NCI-H460 (cell line): ENCODE results near the gene PTPN3. TPM values are rescaled to one million over a fixed set of nuclear protein-coding genes. Genes with fewer than 3 reads are reported as not detected.

Experiments used
- DNase-seq: peaks from one replicate; pipeline ENCODE4 v3.0.0-alpha.2; 2016; ENCODE audit warnings: low read depth; ENCODE audit errors: extremely low read depth
- total RNA-seq: library from RNA; depleted of rRNA; stranded (reverse); fragments of >200 nt; shearing (Covaris generic); gene quantifications from 2 replicates; pipeline ENCODE4 v1.2.3, GENCODE V29; 2014

The PTPN3 gene
- total RNA-seq, 1 experiment from 2014 or later: 6.9 TPM

GRCh38 chr9:109454601-109455155 is 43.4 kb downstream of the PTPN3 start:
- no peak for DNase-seq

- no peak for DNase-seq
Measured at GRCh38 chr9:109454041-109454440, 44.1 kb downstream of the PTPN3 start.

- peak; percentile 17 for DNase-seq
Measured at GRCh38 chr9:109453210-109453842, 44.8 kb downstream of the PTPN3 start.

GRCh38 chr9:109452761-109453160 is 45.3 kb downstream of the PTPN3 start:
- peak; percentile 22 for DNase-seq

GRCh38 chr9:109451311-109452025 is 46.6 kb downstream of the PTPN3 start:
- DNase-seq: no peak

GRCh38 chr9:109450346-109450745 is 47.8 kb downstream of the PTPN3 start:
- DNase-seq: no peak

- no peak for DNase-seq
Measured at GRCh38 chr9:109449036-109449798, 48.9 kb downstream of the PTPN3 start.

GRCh38 chr9:109448223-109448622 is 49.9 kb downstream of the PTPN3 start:
- DNase-seq: no peak

GRCh38 chr9:109447329-109448076 is 50.6 kb downstream of the PTPN3 start:
- DNase-seq: no peak

GRCh38 chr9:109444771-109445320 is 53.3 kb downstream of the PTPN3 start:
- DNase-seq: no peak

GRCh38 chr9:109442716-109443115 is 55.4 kb downstream of the PTPN3 start:
- DNase-seq: no peak

GRCh38 chr9:109441296-109441695 is 56.8 kb downstream of the PTPN3 start:
- no peak for DNase-seq

GRCh38 chr9:109440797-109441287 is 57.3 kb downstream of the PTPN3 start:
- peak; percentile 76 for DNase-seq

- no peak for DNase-seq
Measured at GRCh38 chr9:109440117-109440515, 58.0 kb downstream of the PTPN3 start.

- no peak for DNase-seq
Measured at GRCh38 chr9:109439378-109440116, 58.6 kb downstream of the PTPN3 start.

- no peak for DNase-seq
Measured at GRCh38 chr9:109437286-109437685, 60.8 kb downstream of the PTPN3 start.

- no peak for DNase-seq
Measured at GRCh38 chr9:109436071-109436470, 62.0 kb downstream of the PTPN3 start.

- DNase-seq: no peak
Measured at GRCh38 chr9:109433476-109433875, 64.6 kb downstream of the PTPN3 start.

- no peak for DNase-seq
Measured at GRCh38 chr9:109430231-109430630, 67.9 kb downstream of the PTPN3 start.
